Aorta (tissue), 5 donors: Measurements from ENCODE around the gene AP4S1. TPM values are rescaled to one million over a fixed set of nuclear protein-coding genes. Genes with fewer than 3 reads are reported as not detected.
"Not testable (repeated sequence)": the region's sequence is repeated elsewhere in the genome, so short reads cannot be mapped to it uniquely, and the experiment has no call there.

Experiments used
- ATAC-seq: fragments of 200-7000 bp; cut with Tn5 transposase; one replicate; pipeline ENCODE4 v1.9.1; 2022; ENCODE audit warnings: moderate library complexity; ENCODE audit not compliant: low FRiP score
- DNase-seq, 2 donors: peaks; one replicate each; pipeline ENCODE4 v3.0.0-alpha.2; 2020
- H3K27ac ChIP-seq, 2 donors: one replicate each; pipeline ENCODE4 v1.5.1; 2013; ENCODE audit warnings: low read length in 2 of 2, mild to moderate bottlenecking in 2 of 2, moderate library complexity in 2 of 2, control low read depth in 1 of 2, inconsistent platforms in 1 of 2, low read depth in 1 of 2
- H3K27me3 ChIP-seq, 2 donors: one replicate each; pipeline ENCODE4 v1.6.1; 2013; ENCODE audit warnings: control low read depth in 1 of 2, low read length in 1 of 2, mild to moderate bottlenecking in 1 of 2, moderate library complexity in 1 of 2; ENCODE audit not compliant: insufficient read depth in 2 of 2, control insufficient read depth in 1 of 2
- H3K36me3 ChIP-seq, 2 donors: one replicate each; pipeline ENCODE4 v1.6.1; 2013; ENCODE audit warnings: control low read depth in 1 of 2, low read length in 1 of 2, mild to moderate bottlenecking in 1 of 2; ENCODE audit not compliant: insufficient read depth in 2 of 2, control insufficient read depth in 1 of 2
- H3K4me1 ChIP-seq, 2 donors: one replicate each; pipeline ENCODE4 v1.6.1; 2013; ENCODE audit warnings: low read length in 2 of 2, control low read depth in 1 of 2, mild to moderate bottlenecking in 1 of 2, moderate library complexity in 1 of 2; ENCODE audit not compliant: insufficient read depth in 2 of 2, control insufficient read depth in 1 of 2
- H3K4me3 ChIP-seq, 2 donors: one replicate each; pipeline ENCODE4 v1.5.1; 2013; ENCODE audit warnings: low read length in 2 of 2, control low read depth in 1 of 2, mild to moderate bottlenecking in 1 of 2
- H3K9me3 ChIP-seq: one replicate; pipeline ENCODE4 v1.6.1; 2013; ENCODE audit warnings: mild to moderate bottlenecking, low read length; ENCODE audit not compliant: control insufficient read depth
- WGBS, 2 donors: extraction: QIAGEN DNeasy Blood & Tissue Kit; methylation state at CpG; one replicate each; pipeline ENCODE4 v1.1.7; 2013; 5-methylcytosine and 5-hydroxymethylcytosine counted together
- intact Hi-C, 2 donors: fragments of 100-400 bp; cut with DNase I; formaldehyde crosslinking; loops; one replicate each; pipeline versions ENCODE4 v1.14.2 to v1.15.0; 2022
- polyA plus RNA-seq, 2 donors: library from polyadenylated mRNA; stranded (reverse); fragments of 200-250 nt; gene quantifications; one replicate each; pipeline ENCODE4 v1.2.3, GENCODE V29; 2013
- total RNA-seq, 2 donors: library from RNA; stranded (reverse); fragmentation: NEBNext Ultra II Directional; extraction: Animal tissue kit (Norgen Biotek cat#: 25700); gene quantifications; one replicate each; pipeline ENCODE4 v1.2.1, GENCODE V29; 2021
- donor health status: healthy with polysubstance abuse.
- donor health status: Bipolar disorder and iron deficiency.
- donor health status: DM: no; HTN: no; CAD: no.
- donor health status: DM: no; HTN: no; CAD: no.
- donor health status: DM: yes; HTN: yes; CAD: no.

AP4S1 gene
- total and polyA plus RNA-seq, 4 donors: 7.1 to 20.2 (median 9.9) TPM

DNA sequence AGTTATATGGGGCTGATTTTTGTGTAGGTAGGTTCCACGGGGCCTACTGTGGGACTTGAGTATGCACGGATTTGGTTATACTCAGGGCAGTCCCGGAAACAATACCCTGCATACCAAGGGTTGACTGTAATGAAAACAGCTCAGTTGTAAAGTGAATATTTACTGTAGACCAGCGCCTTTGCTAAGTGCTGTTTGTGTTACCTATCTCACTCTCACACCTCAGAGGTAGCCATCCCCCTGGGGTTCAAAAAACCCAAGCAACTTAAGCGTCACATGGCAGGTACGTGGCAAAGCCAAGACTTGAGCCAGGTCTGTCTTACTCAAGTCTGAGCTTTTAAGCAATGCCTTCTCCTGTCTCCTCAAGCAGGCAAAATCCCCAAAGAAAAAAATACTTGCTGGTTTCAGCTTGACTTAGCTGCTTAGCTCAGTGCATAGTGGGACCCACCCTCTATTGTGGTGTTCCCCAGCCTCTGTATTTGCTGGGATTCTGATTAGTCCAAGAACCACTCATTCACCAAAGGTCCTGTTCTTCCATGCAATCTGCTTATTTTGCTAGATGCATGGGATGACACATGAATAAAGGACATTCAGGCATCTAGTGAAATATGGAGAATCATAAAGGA is 34.9 kb downstream of the AP4S1 start:
- intact Hi-C loops: no loop called here
- Histone ChIP-seq H3K9me3 (no peaks in the 10 kb centered on the region), H3K4me1 (no peaks in the 10 kb centered on the region), H3K4me3 (no peak overlapping the region), H3K27ac (no peak overlapping the region), H3K36me3 (no peaks in the 10 kb centered on the region), H3K27me3 (no peaks in the 10 kb centered on the region)
- no peak for ATAC-seq
- no peak for DNase-seq
- 72 to 74% methylated on average over 6 of the region's 6 CpGs for WGBS, 2 donors

DNA sequence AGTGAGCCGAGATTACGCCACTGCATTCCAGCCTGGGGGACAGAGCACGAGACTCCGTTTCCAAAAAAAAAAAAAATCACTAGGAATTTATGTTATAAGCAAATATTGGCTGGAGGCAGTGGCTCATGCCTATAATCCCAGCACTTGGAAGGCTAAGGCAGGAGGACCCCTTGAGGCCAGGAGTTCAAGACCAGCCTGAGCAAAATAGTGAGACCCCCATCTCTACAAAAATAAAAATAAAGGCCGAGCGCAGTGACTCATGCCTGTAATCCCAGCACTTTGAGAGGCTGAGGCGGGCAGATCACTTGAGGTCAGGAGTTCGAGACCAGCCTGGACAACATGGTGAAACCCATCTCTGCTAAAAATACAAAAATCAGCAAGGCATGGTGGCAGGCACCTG is 37.5 kb downstream of the AP4S1 start:
- ATAC-seq, intact Hi-C loops, H3K4me3 ChIP-seq, H3K9me3 ChIP-seq, DNase-seq, H3K4me1 ChIP-seq, H3K36me3 ChIP-seq, H3K27ac ChIP-seq, H3K27me3 ChIP-seq: not testable (repeated sequence)
- WGBS, 2 donors: 89 to 95% methylated on average over 8 of the region's 8 CpGs

DNA sequence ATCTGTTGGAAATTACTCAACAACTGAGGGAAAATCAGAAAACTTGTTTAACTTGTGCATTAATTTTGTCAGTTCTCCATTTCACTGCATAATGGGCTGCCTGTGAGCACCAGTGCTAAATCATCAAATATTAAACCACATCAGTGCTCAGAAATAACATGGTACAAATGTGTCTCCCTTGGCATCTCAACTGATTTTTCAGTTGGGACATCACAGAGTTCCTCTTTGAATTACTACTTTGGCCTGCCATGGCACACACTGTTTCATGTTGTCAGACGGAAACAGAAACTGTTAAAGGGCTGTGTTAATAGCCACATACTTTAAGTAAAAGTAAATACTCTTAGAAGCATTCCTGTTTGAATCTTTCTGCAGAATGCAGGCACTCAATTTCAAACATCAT is 42.8 kb downstream of the AP4S1 start:
- no peak for DNase-seq
- 82 to 89% methylated on average over 1 of the region's 1 CpG for WGBS, 2 donors
- H3K27ac ChIP-seq: no peak overlapping the region

DNA sequence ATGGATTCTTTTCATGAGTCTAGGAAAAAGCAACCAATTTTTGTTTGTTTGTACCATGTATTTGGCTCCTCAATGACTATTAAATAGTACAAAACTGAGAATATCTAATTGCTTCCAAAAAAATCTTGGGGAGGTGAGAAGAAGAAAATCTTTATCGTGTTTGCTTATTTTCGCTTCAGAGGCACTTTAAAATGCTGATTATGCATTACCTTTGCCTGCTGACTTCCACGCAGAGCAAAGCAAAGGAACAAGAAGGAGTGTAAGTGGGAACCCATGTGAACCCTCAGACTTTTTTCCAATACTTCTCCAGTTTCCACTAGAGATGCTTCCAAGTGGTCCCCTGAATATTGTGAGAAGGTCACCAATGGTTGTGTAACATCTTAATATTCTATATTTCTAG is 43.9 kb downstream of the AP4S1 start:
- no peaks in the 10 kb centered on the region for H3K9me3 ChIP-seq
- H3K27me3 ChIP-seq: no peaks in the 10 kb centered on the region
- 90 to 92% methylated on average over 3 of the region's 3 CpGs for WGBS, 2 donors
- ATAC-seq (no peak), DNase-seq (no peak)
- H3K4me1 ChIP-seq: no peaks in the 10 kb centered on the region
- H3K27ac ChIP-seq: no peak overlapping the region
- peaks cover 0 to 4% of the 10 kb centered on the region in 2 donors for H3K36me3 ChIP-seq
- H3K4me3 ChIP-seq: no peak overlapping the region
- intact Hi-C loops: no loop called here

More for the DNA sequence above, 42.8 kb downstream of the AP4S1 start:
- H3K27me3 ChIP-seq: no peaks in the 10 kb centered on the region
- no peaks in the 10 kb centered on the region for H3K9me3 ChIP-seq
- H3K4me1 ChIP-seq: no peaks in the 10 kb centered on the region
- no peak overlapping the region for H3K4me3 ChIP-seq
- no peak for ATAC-seq
- intact Hi-C loops: no loop called here
- peaks cover 0 to 4% of the 10 kb centered on the region in 2 donors for H3K36me3 ChIP-seq

DNA sequence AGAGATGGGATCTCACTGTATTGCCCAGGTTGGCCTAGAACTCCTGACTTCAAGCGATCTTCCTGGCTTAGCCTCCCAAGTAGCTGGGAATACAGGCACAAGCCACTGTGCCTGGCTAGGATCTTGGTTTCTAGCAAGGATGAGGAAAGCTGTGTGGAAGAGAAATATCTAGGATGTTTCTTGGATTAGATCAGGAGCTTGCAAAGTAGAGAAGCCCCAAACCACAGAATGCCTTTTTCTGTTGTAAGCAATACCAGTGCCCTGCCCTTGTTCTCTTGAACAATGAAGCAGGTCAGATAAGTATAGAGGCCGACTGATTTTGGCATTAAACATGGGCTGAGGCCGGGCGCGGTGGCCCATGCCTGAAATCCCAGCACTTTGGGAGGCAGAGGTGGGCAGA is 45.0 kb downstream of the AP4S1 start:
- H3K36me3 ChIP-seq: peaks cover 0 to 6% of the 10 kb centered on the region in 2 donors
- no peak overlapping the region for H3K27ac ChIP-seq
- DNase-seq (no peak), ATAC-seq (no peak)
- 95 to 96% methylated on average over 5 of the region's 5 CpGs for WGBS, 2 donors
- H3K9me3 ChIP-seq: no peaks in the 10 kb centered on the region
- H3K4me3 ChIP-seq: no peak overlapping the region
- H3K27me3 ChIP-seq: no peaks in the 10 kb centered on the region
- H3K4me1 ChIP-seq: no peaks in the 10 kb centered on the region
- intact Hi-C loops: no loop called here

DNA sequence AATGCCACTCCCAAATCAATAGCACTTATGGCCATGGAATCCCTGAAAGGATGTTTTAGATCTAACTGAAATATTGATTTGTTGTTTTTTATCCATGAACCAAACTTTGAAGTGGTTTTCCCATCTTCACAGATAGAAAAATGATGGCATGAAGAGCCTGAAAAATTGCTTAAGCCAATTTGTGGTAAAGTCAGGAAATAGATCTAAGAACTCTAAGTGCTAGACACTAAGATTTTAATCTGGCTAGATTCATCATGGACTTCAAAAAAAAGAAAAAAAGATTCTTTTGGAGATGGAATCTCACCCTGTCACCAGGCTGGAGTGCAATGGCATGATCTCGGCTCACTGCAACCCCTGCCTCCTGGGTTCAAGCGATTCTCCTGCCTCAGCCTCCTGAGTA is 45.7 kb downstream of the AP4S1 start:
- DNase-seq (no peak), ATAC-seq (no peak)
- 95 to 96% methylated on average over 2 of the region's 2 CpGs for WGBS, 2 donors
- Histone ChIP-seq H3K9me3 (no peaks in the 10 kb centered on the region), H3K4me1 (no peaks in the 10 kb centered on the region), H3K36me3 (peaks cover 0 to 6% of the 10 kb centered on the region in 2 donors), H3K27ac (no peak overlapping the region), H3K4me3 (no peak overlapping the region), H3K27me3 (no peaks in the 10 kb centered on the region)
- intact Hi-C loops: no loop called here

DNA sequence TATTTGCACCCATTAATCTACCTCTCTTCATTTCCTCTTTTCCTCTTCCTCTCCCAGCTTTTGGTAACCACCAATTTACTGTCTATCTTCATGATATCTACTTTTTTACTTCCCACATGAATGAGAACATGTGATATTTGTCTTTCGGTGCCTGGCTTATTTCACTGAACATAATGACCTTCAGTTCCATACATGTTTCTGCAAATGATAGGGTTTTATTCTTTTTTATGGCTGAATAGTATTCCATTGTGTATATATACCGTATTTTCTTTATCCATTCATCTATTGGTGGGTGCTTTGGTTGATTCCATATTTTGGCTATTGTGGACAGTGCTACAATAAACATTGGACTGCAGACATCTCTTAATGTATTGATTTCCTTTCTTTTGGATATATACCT is 49.7 kb downstream of the AP4S1 start:
- H3K27ac ChIP-seq: no peak overlapping the region
- H3K36me3 ChIP-seq: peaks cover 0 to 3% of the 10 kb centered on the region in 2 donors
- DNase-seq (no peak), ATAC-seq (no peak)
- H3K9me3 ChIP-seq: no peaks in the 10 kb centered on the region
- WGBS, 2 donors: 97% methylated on average over 2 of the region's 2 CpGs
- intact Hi-C loops: loop anchor here in 1 of 2 donors (5.0 kb wide), 1 partner anchor 48 kb away; the partner anchor contains the start of genes AP4S1 and STRN3
- H3K4me3 ChIP-seq: no peak overlapping the region
- no peaks in the 10 kb centered on the region for H3K27me3 ChIP-seq
- peaks cover 3 to 5% of the 10 kb centered on the region in 2 donors for H3K4me1 ChIP-seq

DNA sequence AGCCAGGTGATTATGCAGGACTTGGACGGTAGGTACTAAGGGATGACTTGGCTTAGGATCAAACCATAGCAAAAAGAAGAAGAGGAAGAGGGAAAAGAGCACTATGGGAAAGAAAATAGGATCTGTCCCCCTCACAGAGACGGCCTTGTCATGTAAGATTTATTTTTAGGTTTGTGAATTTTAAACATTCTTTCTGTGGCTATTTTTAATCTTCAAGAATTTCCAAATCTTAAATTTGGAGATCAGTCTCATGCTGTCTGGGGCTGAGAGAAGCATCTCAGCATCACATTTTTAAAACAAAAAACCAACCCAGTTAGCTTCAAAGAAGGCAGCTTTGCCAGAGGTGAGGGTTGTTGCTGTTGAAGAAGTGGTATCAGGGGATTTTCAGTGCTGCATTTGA is 53.3 kb downstream of the AP4S1 start:
- no peak overlapping the region for H3K4me3 ChIP-seq
- ATAC-seq (no peak), DNase-seq (no peak)
- H3K27ac ChIP-seq: no peak overlapping the region
- intact Hi-C loops: loop anchor here in 1 of 2 donors (5.0 kb wide), 1 partner anchor 51 kb away; the partner anchor contains the start of genes AP4S1 and STRN3
- H3K9me3 ChIP-seq: no peaks in the 10 kb centered on the region
- peaks cover 3 to 5% of the 10 kb centered on the region in 2 donors for H3K4me1 ChIP-seq
- H3K36me3 ChIP-seq: peaks cover 0 to 3% of the 10 kb centered on the region in 2 donors
- H3K27me3 ChIP-seq: no peaks in the 10 kb centered on the region
- WGBS, 2 donors: 0 to 3% methylated on average over 2 of the region's 2 CpGs

DNA sequence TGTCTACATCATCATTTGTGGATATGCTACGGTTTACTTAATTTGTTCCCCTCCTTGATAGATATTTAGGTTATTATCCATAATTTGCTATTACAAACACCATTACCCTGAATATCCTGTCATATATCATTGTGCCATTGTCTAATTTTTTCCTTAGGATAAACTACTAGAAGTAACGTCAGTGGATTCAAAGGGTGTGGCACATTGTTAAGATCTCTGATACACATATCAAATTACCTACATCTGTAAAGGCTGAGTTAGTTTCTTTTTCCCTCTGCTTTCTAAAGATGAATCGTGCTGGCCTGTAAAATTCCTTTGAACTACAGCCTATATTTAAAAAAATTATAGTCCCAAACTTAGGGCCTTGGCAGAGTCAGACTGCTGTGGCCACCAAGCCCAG is 54.6 kb downstream of the AP4S1 start:
- Histone ChIP-seq H3K4me1 (peaks cover 3 to 5% of the 10 kb centered on the region in 2 donors), H3K4me3 (no peak overlapping the region), H3K27me3 (no peaks in the 10 kb centered on the region), H3K27ac (no peak overlapping the region), H3K36me3 (no peaks in the 10 kb centered on the region), H3K9me3 (no peaks in the 10 kb centered on the region)
- ATAC-seq (no peak), DNase-seq (no peak)
- intact Hi-C loops: loop anchor here (5.0 kb wide), 3 partner anchors 53 to 103 kb away; partner anchors contain the start of genes AP4S1 (in 1 of the 2) and STRN3 (in 1 of the 2)
- WGBS, 2 donors: 42 to 43% methylated on average over 3 of the region's 3 CpGs
